COLO829 (cell line): ENCODE data around the gene KCNQ5.
A peak's percentile ranks its signal among the peaks of the same experiment; 100 is the strongest.
"Not testable (repeated sequence)": the region's sequence is repeated elsewhere in the genome, so short reads cannot be mapped to it uniquely, and the experiment has no call there.

ENCODE experiments used
- DNase-seq: peaks from one replicate; pipeline ENCODE4 v3.0.0; 2012; ENCODE audit warnings: low spot score

Gene KCNQ5

GRCh38 chr6:73182021-73182607, 560.2 kb downstream of the KCNQ5 start:
- DNase-seq = no peak

- DNase-seq = not testable (repeated sequence)
Measured at GRCh38 chr6:73193302-73193701, 571.4 kb downstream of the KCNQ5 start.

GRCh38 chr6:73194744-73195143, 572.9 kb downstream of the KCNQ5 start:
- no peak for DNase-seq

- no peak for DNase-seq
Measured at GRCh38 chr6:73200247-73200646, 578.4 kb downstream of the KCNQ5 start.

- DNase-seq = no peak
Measured at GRCh38 chr6:73200735-73201134, 578.9 kb downstream of the KCNQ5 start.

- DNase-seq = no peak
Measured at GRCh38 chr6:73203098-73203497, 581.2 kb downstream of the KCNQ5 start.

- DNase-seq = no peak
Measured at GRCh38 chr6:73204252-73204651, 582.4 kb downstream of the KCNQ5 start.

GRCh38 chr6:73207221-73207837, 585.5 kb downstream of the KCNQ5 start:
- DNase-seq = no peak

- DNase-seq = no peak
Measured at GRCh38 chr6:73209117-73209516, 587.3 kb downstream of the KCNQ5 start.

GRCh38 chr6:73216859-73217258, 595.0 kb downstream of the KCNQ5 start:
- no peak for DNase-seq

GRCh38 chr6:73225396-73225795, 603.5 kb downstream of the KCNQ5 start, which contains the start of gene KHDC1L:
Gene KHDC1L (minus strand): TSS chr6:73225496. CDS start chr6:73225408, 88 bp downstream.
- DNase-seq = no peak

GRCh38 chr6:73227606-73228255, 605.9 kb downstream of the KCNQ5 start:
- no peak for DNase-seq

GRCh38 chr6:73231986-73232391, 610.1 kb downstream of the KCNQ5 start:
- DNase-seq = no peak

- DNase-seq = no peak
Measured at GRCh38 chr6:73233048-73233447, 611.2 kb downstream of the KCNQ5 start.

- not testable (repeated sequence) for DNase-seq
Measured at GRCh38 chr6:73233971-73234370, 612.1 kb downstream of the KCNQ5 start.

GRCh38 chr6:73234733-73235132, 612.9 kb downstream of the KCNQ5 start:
- DNase-seq = peak; percentile 2

- DNase-seq = no peak
Measured at GRCh38 chr6:73236144-73236750, 614.4 kb downstream of the KCNQ5 start.

- no peak for DNase-seq
Measured at GRCh38 chr6:73240730-73241129, 618.9 kb downstream of the KCNQ5 start.

GRCh38 chr6:73242001-73242400, 620.1 kb downstream of the KCNQ5 start:
- DNase-seq = no peak
